ENCODE data around the gene RBPMS2.

GRCh38 chr15:64716452-64716851 is 58.9 kb downstream of the RBPMS2 start:
- no peak for TF ChIP-seq CTCF (IDR thresholded peaks at IDR 0.05)
- no peak for TF ChIP-seq POLR2A (IDR thresholded peaks at IDR 0.05)
